Measurements from ENCODE around the gene PIGS.

PIGS gene

GRCh38 chr17:28514561-28515002, 56.7 kb downstream of the PIGS start:
- intact Hi-C loops (cut with DNase I), result no loop called here

GRCh38 chr17:28513476-28513875, 57.8 kb downstream of the PIGS start:
- intact Hi-C loops (cut with DNase I), result no loop called here
- DNase-seq, result peak in 2 of 10 donors; percentile 31 to 41

More at GRCh38 chr17:28514561-28515002, 56.7 kb downstream of the PIGS start:
- peak in 2 of 10 donors; percentile 31 to 41 for DNase-seq

- no peak for DNase-seq
- intact Hi-C loops (cut with DNase I), result no loop called here
Measured at GRCh38 chr17:28511858-28512461, 59.4 kb downstream of the PIGS start.

GRCh38 chr17:28509789-28510188, 61.5 kb downstream of the PIGS start:
- DNase-seq, result peak in 2 of 10 donors; percentile 18 to 66
- intact Hi-C loops (cut with DNase I), result no loop called here

GRCh38 chr17:28508211-28508724, 63.1 kb downstream of the PIGS start:
- intact Hi-C loops (cut with DNase I), result no loop called here
- peak in 1 of 10 donors; percentile 14 for DNase-seq

GRCh38 chr17:28507567-28508203, 63.6 kb downstream of the PIGS start:
- DNase-seq, result peak in 2 of 10 donors; percentile 53 to 59
- intact Hi-C loops (cut with DNase I), result no loop called here

GRCh38 chr17:28506763-28507487, 64.4 kb downstream of the PIGS start:
- intact Hi-C loops (cut with DNase I), result no loop called here
- peak in 2 of 10 donors; percentile 43 to 55 for DNase-seq

GRCh38 chr17:28505986-28506665, 65.2 kb downstream of the PIGS start, which contains the start of gene FOXN1:
FOXN1 (plus strand) TSS chr17:28506348; CDS start chr17:28523970, 17,622 bp downstream.
- peak in 2 of 10 donors; percentile 46 to 72 for DNase-seq
- intact Hi-C loops (cut with DNase I), result no loop called here

- intact Hi-C loops (cut with DNase I), result no loop called here
- DNase-seq, result peak in 1 of 10 donors; percentile 39
Measured at GRCh38 chr17:28503420-28503819, 67.9 kb downstream of the PIGS start.

All from posterior cingulate gyrus (tissue), 11 donors.